Fibroblast of skin of left quadriceps (primary cell): ENCODE data around the gene RBBP8NL.

ENCODE experiments used
- DNase-seq, 2 experiments: peaks; one replicate each; pipeline ENCODE4 v3.0.0-alpha.2; 2013; ENCODE audit warnings: low read depth in 2 of 2

RBBP8NL gene

GRCh38 chr20:62462976-62463592 lies 35.7 kb upstream of the RBBP8NL start:
- DNase-seq: no peak

- DNase-seq: no peak
These were observed 34.5 kb upstream of the RBBP8NL start for GRCh38 chr20:62461834-62462233.

- DNase-seq: no peak
These were observed 33.8 kb upstream of the RBBP8NL start for GRCh38 chr20:62461157-62461556.

- DNase-seq: no peak
These were observed 33.3 kb upstream of the RBBP8NL start for GRCh38 chr20:62460678-62461077.

GRCh38 chr20:62459488-62459887 lies 32.1 kb upstream of the RBBP8NL start:
- DNase-seq: no peak

GRCh38 chr20:62458275-62459251 lies 31.2 kb upstream of the RBBP8NL start:
- no peak for DNase-seq

GRCh38 chr20:62457831-62458230 lies 30.5 kb upstream of the RBBP8NL start:
- DNase-seq: no peak

GRCh38 chr20:62457098-62457497 lies 29.8 kb upstream of the RBBP8NL start:
- DNase-seq: no peak

GRCh38 chr20:62455929-62456328 lies 28.6 kb upstream of the RBBP8NL start:
- no peak for DNase-seq

- no peak for DNase-seq
These were observed 27.7 kb upstream of the RBBP8NL start for GRCh38 chr20:62454904-62455636.

- DNase-seq: no peak
These were observed 26.0 kb upstream of the RBBP8NL start for GRCh38 chr20:62453186-62453808.

- no peak for DNase-seq
These were observed 25.2 kb upstream of the RBBP8NL start for GRCh38 chr20:62452475-62453095.

- no peak for DNase-seq
These were observed 24.6 kb upstream of the RBBP8NL start for GRCh38 chr20:62451970-62452369.

- DNase-seq: no peak
These were observed 23.9 kb upstream of the RBBP8NL start for GRCh38 chr20:62451156-62451767.

GRCh38 chr20:62449951-62450691 lies 22.8 kb upstream of the RBBP8NL start:
- no peak for DNase-seq

- no peak for DNase-seq
These were observed 21.4 kb upstream of the RBBP8NL start for GRCh38 chr20:62448788-62449187.

GRCh38 chr20:62448038-62448437 lies 20.7 kb upstream of the RBBP8NL start:
- DNase-seq: no peak

GRCh38 chr20:62446888-62447869 lies 19.8 kb upstream of the RBBP8NL start:
- DNase-seq: no peak

- DNase-seq: no peak
These were observed 19.1 kb upstream of the RBBP8NL start for GRCh38 chr20:62446481-62446880.
